Fibroblast of lung (primary cell): ENCODE measurements around the gene GAREM2.

Experiments
- CTCF ChIP-seq, 2 donors: IDR thresholded peaks in 1 of 2; conservative IDR thresholded peaks in 1 of 2; 1 replicate in 1 of 2; 2 replicates in 1 of 2; pipeline ENCODE4 v1.5.1; 2011 to 2012; ENCODE audit warnings: low read length in 2 of 2, control low read depth in 1 of 2, inconsistent platforms in 1 of 2, low read depth in 1 of 2, mild to moderate bottlenecking in 1 of 2
- EZH2 ChIP-seq: IDR thresholded peaks from 2 replicates; pipeline ENCODE4 v1.5.1; 2012; ENCODE audit warnings: low read length, control low read depth, mild to moderate bottlenecking; ENCODE audit errors: missing control alignments

GRCh38 chr2:26189123-26189522, 16.2 kb downstream of the GAREM2 start:
- TF ChIP-seq CTCF (conservative IDR thresholded peaks at IDR 0.05 in 1 of 2, IDR thresholded peaks at IDR 0.05 in 1 of 2; ENCODE audit: low read depth in 1 of 2, low read length in 2 of 2) (no peak), EZH2 (no peak)
